ENCODE data around the gene LENG8.
"Not testable (repeated sequence)": the region's sequence is repeated elsewhere in the genome, so short reads cannot be mapped to it uniquely, and the experiment has no call there.

The LENG8 gene

GRCh38 chr19:54462655-54463530 lies 13.9 kb downstream of the LENG8 start:
- DNase-seq, result no peak

- DNase-seq, result peak; percentile 61
Measured at GRCh38 chr19:54463531-54464043, 14.6 kb downstream of the LENG8 start, which contains the start of gene LENG9. Gene LENG9, minus strand, starts transcription at chr19:54463778. Its CDS starts 252 bp downstream, at chr19:54463526.

- DNase-seq, result peak; percentile 79
Measured at GRCh38 chr19:54464044-54464629, 15.1 kb downstream of the LENG8 start.

DNA sequence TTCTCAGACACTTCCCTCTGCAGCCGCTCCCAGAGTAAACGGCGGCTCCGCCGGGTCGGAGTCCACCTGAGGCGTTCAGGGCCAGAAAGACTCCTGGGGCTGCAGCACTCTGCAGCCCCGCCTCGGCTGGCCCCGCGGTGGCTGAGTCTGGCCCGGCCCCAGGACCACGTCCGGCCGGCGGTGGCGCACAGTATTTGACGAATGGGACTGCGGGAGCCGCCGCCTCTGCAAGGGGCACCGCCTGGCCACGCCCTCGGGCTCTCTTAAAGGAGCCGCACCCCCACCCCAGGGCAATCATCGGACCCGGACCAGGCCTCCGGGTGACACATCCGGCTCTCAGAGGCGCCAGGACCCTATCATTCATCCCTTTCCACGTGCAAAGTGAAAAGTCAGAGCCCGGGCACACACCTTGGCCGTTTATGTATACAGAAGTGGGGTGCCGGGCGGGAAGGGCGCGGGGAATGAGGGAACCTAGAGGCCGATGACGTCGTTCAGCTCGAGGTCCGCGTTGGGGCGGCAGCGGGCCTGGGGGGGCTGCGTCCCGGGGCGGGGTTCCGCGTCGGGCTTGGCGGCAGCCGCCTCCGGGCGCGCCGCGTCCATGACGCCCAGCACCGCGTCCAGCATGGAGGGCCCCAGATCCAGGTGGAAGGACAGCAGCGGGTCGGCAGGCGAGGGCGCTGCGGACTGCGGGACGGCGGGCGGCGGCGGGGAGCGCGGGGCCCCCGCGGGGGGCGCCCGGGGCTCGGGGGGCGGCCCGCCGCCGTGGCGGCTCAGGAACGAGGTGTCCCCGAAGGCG lies 15.8 kb downstream of the LENG8 start:
- peak; percentile 60 for DNase-seq

GRCh38 chr19:54465426-54466109 lies 16.6 kb downstream of the LENG8 start:
- no peak for DNase-seq

DNA sequence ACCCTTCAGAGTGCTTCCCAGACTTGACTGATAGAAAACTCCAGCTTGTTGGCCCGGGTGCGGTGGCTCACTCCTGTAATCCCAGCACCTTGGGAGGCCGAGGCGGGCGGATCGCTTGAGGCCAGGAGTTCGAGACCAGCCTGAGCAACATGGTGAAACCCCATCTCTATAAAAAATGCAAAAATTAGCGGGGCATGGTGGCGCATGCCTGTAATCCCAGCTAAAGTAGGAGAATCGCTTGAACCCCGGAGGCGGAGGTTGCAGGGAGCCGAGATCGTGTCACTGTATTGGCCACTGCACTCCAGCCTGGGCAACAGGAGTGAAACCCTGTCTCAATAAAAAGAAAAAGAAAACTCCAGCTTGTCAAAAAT lies 17.1 kb downstream of the LENG8 start:
- not testable (repeated sequence) for DNase-seq

DNA sequence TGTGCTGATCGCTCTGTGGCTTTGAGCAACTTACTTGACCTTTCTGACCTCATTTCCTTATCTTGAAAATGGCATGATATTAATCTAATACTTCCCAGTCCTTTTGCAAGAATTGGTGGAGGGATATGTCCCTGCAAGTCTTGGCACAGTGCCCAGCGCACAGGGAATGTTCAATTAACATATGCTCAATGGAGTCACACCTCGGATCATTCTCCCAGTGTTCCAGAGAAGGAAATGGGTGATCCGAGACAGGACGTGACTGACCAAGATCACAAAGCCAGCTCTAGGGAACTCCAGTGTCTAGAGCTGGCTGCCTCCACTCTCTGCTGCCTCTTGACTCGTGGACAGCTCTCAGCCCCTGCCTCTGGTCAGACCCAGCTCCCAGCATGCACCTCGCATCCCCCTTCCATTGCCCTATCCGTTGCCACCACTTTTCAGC lies 20.5 kb downstream of the LENG8 start:
- no peak for DNase-seq

- no peak for DNase-seq
Measured at GRCh38 chr19:54470276-54470887, 21.4 kb downstream of the LENG8 start.

DNA sequence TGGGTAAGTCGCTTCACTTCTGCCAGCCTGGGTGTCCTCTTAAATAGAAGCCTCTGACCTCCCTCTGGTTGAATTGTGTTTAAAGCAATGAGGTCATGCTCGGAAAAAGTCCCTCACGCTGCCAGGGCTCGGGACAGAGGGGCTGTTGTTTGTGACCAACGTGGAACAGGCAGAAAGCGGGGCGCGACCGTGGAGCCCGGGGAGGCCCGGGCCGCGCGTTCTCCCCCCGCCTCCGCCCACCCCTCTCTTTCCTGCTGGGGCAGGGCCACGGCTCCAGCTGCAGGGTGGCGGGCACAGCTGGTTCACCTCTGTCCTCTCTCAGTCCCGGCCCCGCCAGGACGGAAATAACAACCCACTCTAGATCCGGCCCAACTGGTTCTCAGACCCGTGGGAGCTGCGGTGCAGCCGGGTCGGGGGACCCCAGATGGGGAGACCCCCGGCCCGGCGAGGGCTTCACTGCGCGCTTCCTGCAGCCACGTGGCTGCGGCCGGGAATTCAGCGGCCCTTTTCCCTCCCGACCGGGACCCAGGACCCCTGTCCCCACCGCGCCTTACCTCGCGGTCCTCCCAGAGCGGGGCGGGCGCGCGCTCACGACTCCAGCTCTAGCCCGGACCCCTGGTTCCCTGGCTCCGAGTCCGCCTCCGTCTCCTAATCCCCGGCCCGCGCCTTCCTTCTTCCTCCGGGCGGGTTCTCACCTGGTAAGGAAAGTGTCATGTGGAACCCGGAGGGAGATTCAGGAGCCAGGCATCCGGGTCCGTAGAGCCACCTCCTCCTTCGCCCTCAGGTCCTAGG lies 22.2 kb downstream of the LENG8 start:
- DNase-seq, result no peak

DNA sequence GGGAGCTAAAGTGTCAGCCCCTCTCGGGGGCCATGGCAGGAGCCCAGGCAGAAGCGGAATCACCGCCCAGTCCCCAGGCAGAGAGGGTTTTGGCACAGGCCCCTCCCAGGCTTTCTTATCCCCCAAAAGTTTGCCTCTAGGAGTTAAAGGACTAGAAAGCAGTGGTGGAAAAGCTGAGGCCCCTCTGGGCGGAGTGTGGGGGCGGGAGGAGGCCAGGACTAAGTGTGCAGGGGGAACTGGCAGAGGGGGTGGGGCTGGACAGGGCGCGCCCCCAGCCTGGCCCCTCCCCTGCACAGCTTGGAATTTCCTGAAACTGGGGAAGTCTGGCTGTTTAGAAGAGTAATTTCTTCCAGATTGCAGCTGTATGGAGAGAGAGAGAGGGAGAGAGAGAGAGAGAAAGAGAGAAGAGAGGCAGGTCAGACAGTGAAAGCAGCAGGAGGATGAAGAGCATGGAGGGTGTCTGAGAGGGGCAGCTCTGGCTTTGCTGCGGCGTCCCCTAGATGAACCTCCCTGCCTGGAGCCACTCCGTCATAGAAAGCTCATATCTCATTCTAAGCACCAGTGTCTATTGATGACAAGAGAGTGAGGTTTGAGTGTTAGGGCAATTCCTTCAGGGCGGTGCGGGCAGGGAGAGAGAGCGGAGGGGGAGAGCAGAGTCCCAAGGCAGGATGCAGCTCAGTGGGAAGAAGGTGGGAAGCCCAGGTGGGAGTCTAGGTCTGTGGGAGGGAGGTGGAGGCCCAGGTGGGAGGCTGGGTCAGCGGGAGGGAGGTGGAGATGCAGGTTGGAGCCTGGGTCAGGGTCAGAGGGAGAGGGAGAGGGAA lies 24.3 kb downstream of the LENG8 start, which contains the start of gene CDC42EP5:
Gene CDC42EP5 (minus strand): TSS at position 226 of the 821 bp plus-strand sequence. CDS start 7,749 bp downstream, outside the sequence.
- DNase-seq, result no peak

- no peak for DNase-seq
Measured at GRCh38 chr19:54473892-54474372, 24.9 kb downstream of the LENG8 start.

DNA sequence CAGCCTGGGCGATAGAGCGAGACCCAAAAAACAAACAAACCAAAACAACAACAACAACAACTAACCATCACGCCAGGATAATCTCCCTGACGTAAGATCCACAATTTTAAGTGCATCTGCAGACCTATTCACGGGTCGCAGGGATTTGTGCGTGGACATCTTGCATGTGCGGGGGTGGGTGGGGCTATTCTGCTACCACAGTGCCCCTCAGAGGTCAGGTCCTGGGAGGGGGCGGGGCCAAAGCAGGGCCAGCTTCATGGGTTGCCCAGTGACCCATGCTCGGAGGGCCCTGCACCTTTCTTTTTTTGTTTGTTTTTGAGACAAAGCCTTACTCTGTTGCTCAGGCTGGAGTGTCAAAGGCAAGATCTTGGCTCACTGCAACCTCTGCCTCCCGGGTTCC lies 26.7 kb downstream of the LENG8 start:
- no peak for DNase-seq

DNA sequence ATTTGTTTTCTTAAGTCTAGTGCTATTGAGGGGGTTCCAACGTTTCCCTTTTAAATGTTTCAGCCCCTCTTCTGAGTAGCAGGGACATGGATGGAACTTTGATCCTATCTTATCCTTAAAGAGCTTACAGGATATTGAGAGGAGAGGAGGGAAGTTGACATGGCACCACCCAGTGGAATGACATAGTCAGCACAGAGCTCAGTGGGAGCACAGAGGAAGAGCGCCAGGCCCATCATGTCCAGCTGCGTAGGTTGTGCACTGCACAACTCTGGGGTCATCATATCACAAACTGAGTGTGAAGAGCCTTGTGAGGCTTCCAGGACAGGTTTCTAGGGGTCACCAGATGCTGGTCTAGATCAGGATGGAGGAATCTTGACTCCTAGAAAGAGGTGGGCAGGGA lies 28.7 kb downstream of the LENG8 start:
- no peak for DNase-seq

DNA sequence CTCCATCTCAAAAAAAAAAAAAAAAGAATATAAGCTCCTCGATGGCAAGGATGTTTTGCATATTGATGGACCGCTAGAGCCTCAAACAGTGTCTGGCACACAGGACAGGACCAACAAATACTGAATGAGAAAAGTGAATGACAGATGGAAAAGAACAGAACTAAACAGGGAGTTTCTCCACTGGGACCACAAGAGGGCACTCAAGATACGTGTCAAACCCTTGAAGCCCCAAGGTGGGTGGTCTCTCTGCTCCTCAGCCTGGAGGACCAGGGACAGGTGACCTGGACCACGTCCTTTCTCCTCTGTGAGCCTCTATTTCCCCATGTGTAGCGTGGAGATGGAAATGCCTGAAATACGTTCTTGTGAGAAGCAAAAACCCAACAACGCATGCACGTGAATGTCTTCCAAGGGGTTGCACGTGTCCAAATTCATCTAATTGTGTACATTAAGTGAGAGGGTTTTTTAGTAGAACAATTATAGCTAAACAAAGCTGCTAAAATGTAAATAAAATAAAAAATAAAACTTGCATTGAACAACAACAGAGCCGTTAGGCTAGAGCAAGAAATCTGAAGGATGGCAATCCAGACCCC lies 29.8 kb downstream of the LENG8 start:
- DNase-seq, result no peak

DNA sequence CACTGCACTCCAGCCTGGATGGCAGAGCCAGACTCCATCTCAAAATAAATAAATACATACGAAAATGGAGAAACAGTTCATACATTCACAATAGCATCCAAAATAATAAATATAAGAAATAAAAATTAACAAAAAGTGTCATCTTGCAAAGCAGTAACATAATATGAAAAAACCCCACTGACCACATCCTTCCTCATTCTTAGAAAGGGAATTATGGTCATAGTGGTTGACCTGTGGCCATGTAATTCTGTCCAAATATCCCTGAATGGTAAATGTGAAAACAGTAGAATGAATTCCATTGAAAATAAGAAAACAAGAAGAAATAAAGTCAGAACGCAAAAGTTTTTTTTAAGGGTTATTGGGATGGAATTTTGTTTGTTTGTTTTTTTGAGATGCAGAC lies 31.1 kb downstream of the LENG8 start:
- no peak for DNase-seq

- DNase-seq, result peak; percentile 16
Measured at GRCh38 chr19:54481326-54481930, 32.4 kb downstream of the LENG8 start.

GRCh38 chr19:54482889-54483288 lies 33.9 kb downstream of the LENG8 start:
- no peak for DNase-seq

- DNase-seq, result no peak
Measured at GRCh38 chr19:54484451-54484850, 35.5 kb downstream of the LENG8 start.

GRCh38 chr19:54485851-54486250 lies 36.9 kb downstream of the LENG8 start:
- DNase-seq, result no peak
